ENCODE results near the gene MAP3K14. TPM values are rescaled to one million over a fixed set of nuclear protein-coding genes. Genes with fewer than 3 reads are reported as not detected.
A peak's percentile ranks its signal among the peaks of the same experiment; 100 is the strongest.

The MAP3K14 gene
- total RNA-seq, 1 donor from 2014 or later = 9.9 TPM

DNA sequence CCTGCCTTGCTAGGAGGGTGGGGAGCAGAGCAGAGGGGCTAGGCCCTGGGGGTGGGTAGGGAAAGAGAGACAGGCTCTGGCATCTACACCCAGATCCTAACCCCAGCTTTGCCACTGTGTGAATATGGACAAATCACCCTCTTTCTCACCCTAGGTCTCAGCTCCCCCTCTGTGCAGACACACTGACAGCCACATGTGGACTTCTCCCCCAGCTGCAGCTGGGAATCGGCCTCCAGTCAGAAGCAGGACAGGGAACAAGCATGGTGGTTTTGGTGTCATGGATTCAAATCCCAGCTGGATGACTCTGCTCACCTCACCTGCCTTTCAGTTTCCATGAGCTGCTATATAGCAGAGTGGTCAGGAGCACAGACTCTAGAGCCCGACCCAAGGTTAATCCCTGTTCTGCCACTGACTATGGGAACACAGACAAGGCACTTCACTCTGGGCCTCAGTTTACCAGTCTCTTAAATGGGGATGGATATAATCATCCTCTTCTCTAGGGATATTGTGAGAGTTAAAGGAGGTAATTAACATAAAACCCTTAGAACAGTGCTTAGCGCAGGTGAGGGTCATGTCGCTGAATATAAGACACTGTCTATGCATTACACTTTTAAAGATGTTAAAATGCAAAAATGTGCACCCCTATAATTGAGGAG is 26.2 kb upstream of the MAP3K14 start:
- Histone ChIP-seq H3K4me1 (peaks cover 13% of the 10 kb centered on the region), H3K4me3 (no peak overlapping the region), H3K27me3 (no peaks in the 10 kb centered on the region), H3K9me3 (no peaks in the 10 kb centered on the region), H3K27ac (no peak overlapping the region), H3K36me3 (no peaks in the 10 kb centered on the region)
- no peak for TF ChIP-seq CTCF (IDR thresholded peaks at IDR 0.05)
- intact Hi-C loops (cut with DNase I) = no loop called here
- DNase-seq = peak; percentile 21
- ATAC-seq = no peak

DNA sequence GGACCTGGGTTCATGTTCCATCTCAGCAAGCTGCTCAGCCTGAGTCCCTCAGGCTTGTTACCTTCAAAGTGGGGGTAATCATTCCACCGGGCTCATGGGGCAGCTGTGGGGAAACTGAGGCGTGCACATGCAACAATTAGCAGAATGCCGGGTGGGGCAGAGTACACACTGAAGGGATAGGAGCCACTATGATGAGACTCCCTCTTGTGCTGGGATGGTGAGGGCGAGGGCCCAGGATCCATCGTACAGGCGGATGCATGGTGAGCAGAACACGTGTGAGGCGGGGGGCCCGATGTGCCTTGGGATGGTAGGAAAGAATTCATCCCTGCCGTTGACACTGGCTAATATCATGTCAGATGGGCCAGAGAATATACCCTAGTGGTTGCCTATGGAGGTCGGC is 25.5 kb upstream of the MAP3K14 start:
- intact Hi-C loops (cut with DNase I) = no loop called here
- H3K4me3 ChIP-seq = no peak overlapping the region
- H3K27me3 ChIP-seq = no peaks in the 10 kb centered on the region
- no peak for ATAC-seq
- no peak for TF ChIP-seq CTCF (IDR thresholded peaks at IDR 0.05)
- no peaks in the 10 kb centered on the region for H3K9me3 ChIP-seq
- no peaks in the 10 kb centered on the region for H3K36me3 ChIP-seq
- H3K4me1 ChIP-seq = peaks cover 14% of the 10 kb centered on the region
- peak; percentile 44 for DNase-seq
- H3K27ac ChIP-seq = no peak overlapping the region

GRCh38 chr17:45341533-45342158 is 24.8 kb upstream of the MAP3K14 start:
- no peak overlapping the region for H3K4me3 ChIP-seq
- ATAC-seq = peak; percentile 70
- no peaks in the 10 kb centered on the region for H3K36me3 ChIP-seq
- intact Hi-C loops (cut with DNase I) = no loop called here
- H3K9me3 ChIP-seq = no peaks in the 10 kb centered on the region
- DNase-seq = peak; percentile 70
- no peaks in the 10 kb centered on the region for H3K27me3 ChIP-seq
- no peak for TF ChIP-seq CTCF (IDR thresholded peaks at IDR 0.05)
- H3K27ac ChIP-seq = peak overlapping the region; percentile 18
- H3K4me1 ChIP-seq = peaks cover 14% of the 10 kb centered on the region

- Histone ChIP-seq H3K27ac (peak overlapping the region; percentile 87), H3K36me3 (no peaks in the 10 kb centered on the region), H3K27me3 (no peaks in the 10 kb centered on the region), H3K9me3 (no peaks in the 10 kb centered on the region), H3K4me1 (peaks cover 8% of the 10 kb centered on the region), H3K4me3 (no peak overlapping the region)
- TF ChIP-seq CTCF (IDR thresholded peaks at IDR 0.05) = no peak
- intact Hi-C loops (cut with DNase I) = no loop called here
- DNase-seq = peak; percentile 28
- no peak for ATAC-seq
Measured at GRCh38 chr17:45339646-45340605, 23.1 kb upstream of the MAP3K14 start.

GRCh38 chr17:45338996-45339535 is 22.2 kb upstream of the MAP3K14 start:
- no peak overlapping the region for H3K4me3 ChIP-seq
- DNase-seq (peak; percentile 29), ATAC-seq (no peak)
- no peaks in the 10 kb centered on the region for H3K27me3 ChIP-seq
- intact Hi-C loops (cut with DNase I) = no loop called here
- no peaks in the 10 kb centered on the region for H3K36me3 ChIP-seq
- no peaks in the 10 kb centered on the region for H3K9me3 ChIP-seq
- peak overlapping the region; percentile 87 for H3K27ac ChIP-seq
- TF ChIP-seq CTCF (IDR thresholded peaks at IDR 0.05) = no peak
- H3K4me1 ChIP-seq = peaks cover 6% of the 10 kb centered on the region

All from upper lobe of right lung (tissue), 1 donor.